Measurements from ENCODE around the gene MPP2. TPM values are rescaled to one million over a fixed set of nuclear protein-coding genes. Genes with fewer than 3 reads are reported as not detected.

Gene MPP2
- total RNA-seq, 2 donors from 2014 or later = 10.7 to 15.0 TPM

DNA sequence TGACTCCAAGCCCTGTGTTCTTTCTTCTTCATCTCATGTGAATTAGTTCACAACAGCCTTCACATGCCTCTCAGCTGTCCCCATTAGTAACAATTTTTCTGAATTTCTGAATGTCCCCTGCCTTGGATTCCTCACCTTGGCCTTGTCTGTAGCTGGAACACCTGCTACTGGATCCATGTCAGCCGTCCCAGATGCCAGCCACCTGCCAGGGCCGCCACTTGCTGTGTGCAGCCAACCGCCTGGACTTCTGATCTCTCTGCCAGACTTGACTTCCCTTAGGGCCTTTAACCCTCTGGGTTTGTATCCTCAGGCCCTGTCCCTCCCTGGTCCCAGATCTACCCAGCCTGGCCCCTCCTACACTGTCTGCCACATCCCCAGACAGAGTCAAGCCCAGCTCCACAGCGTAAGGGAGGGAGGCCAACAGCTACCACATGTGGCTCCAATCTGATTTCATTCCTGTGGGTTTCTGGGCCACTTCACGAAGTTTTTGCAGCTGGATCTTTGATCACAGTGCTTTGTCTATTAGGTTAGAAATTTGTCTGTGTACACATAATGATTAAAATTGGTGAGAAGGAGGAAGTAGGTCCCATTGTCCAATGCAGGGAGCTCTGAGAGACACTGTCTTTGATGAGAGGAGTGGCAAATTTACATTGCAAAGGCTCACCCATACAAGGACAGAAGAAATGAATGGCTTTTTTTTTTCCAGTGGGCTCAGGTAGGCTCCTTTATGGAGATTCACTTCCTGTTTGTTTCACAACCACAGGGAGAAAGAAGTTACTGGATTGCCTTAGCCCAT is 15.3 kb downstream of the MPP2 start:
- Histone ChIP-seq H3K4me3 (no peak overlapping the region), H3K27me3 (replicated peaks; ENCODE audit: insufficient read depth) (no peaks in the 10 kb centered on the region), H3K4me1 (ENCODE audit: control insufficient read depth in 1 of 2, low read depth in 2 of 2) (no peaks in the 10 kb centered on the region), H3K27ac (no peak overlapping the region), H3K36me3 (peaks cover 3% of the 10 kb centered on the region), H3K9me3 (no peaks in the 10 kb centered on the region)
- TF ChIP-seq CTCF (IDR thresholded peaks at IDR 0.05) = no peak
- DNase-seq (ENCODE audit: low spot score) (no peak), ATAC-seq (ENCODE audit: insufficient number of reproducible peaks, low FRiP score, low read depth) (no peak)

DNA sequence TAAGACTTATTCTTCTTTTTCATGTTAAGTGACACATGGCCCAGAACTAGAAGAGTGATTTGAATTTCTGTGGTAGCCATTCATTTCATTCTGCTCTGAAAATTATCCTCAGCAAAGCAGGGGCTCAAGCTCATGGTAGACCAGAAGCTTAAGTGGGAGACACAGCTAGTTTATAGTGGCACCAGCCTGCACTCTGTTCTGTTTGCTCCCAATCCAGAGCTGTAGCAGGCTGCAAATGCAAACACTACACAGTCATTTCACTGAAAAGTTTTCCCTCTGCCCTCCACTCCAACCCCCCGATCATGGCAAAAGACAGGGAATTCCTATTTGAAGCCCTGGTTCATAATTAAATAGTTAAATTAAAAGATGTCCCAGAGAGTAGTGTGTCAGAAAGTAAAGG is 17.1 kb downstream of the MPP2 start:
- no peaks in the 10 kb centered on the region for H3K9me3 ChIP-seq
- H3K27ac ChIP-seq = no peak overlapping the region
- H3K36me3 ChIP-seq = peaks cover 3% of the 10 kb centered on the region
- DNase-seq (ENCODE audit: low spot score) (no peak), ATAC-seq (ENCODE audit: insufficient number of reproducible peaks, low FRiP score, low read depth) (no peak)
- H3K4me3 ChIP-seq = no peak overlapping the region
- no peaks in the 10 kb centered on the region for H3K4me1 ChIP-seq (ENCODE audit: control insufficient read depth in 1 of 2, low read depth in 2 of 2)
- no peaks in the 10 kb centered on the region for H3K27me3 ChIP-seq (replicated peaks; ENCODE audit: insufficient read depth)
- no peak for TF ChIP-seq CTCF (IDR thresholded peaks at IDR 0.05)

DNA sequence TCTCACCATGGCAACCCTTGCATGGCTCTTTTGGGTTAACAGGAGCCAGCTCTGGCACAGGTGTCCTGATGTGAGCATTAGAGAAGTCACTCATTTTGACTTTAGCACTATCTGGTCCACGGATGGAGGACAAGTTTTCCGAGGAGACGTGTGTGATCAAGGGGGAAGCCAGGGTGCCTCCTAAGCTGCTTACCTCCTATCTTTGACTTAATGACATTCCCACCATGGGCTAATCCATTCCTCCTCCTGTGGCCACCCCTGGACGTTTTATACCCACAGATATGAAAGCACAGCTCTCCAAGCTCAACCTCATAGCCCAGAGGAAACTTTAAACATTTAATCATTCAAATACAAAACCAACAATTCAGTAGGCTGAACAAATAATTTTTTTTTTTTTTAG is 18.8 kb downstream of the MPP2 start:
- Histone ChIP-seq H3K36me3 (no peaks in the 10 kb centered on the region), H3K27me3 (replicated peaks; ENCODE audit: insufficient read depth) (no peaks in the 10 kb centered on the region), H3K27ac (no peak overlapping the region), H3K4me1 (ENCODE audit: control insufficient read depth in 1 of 2, low read depth in 2 of 2) (no peaks in the 10 kb centered on the region), H3K4me3 (no peak overlapping the region), H3K9me3 (no peaks in the 10 kb centered on the region)
- DNase-seq (ENCODE audit: low spot score) (no peak), ATAC-seq (ENCODE audit: insufficient number of reproducible peaks, low FRiP score, low read depth) (no peak)
- no peak for TF ChIP-seq CTCF (IDR thresholded peaks at IDR 0.05)

GRCh38 chr17:43882761-43883415 is 24.4 kb downstream of the MPP2 start:
- H3K36me3 ChIP-seq = peaks cover 30% of the 10 kb centered on the region
- DNase-seq (ENCODE audit: low spot score) = no peak
- no peak overlapping the region for H3K27ac ChIP-seq
- ATAC-seq (ENCODE audit: insufficient number of reproducible peaks, low FRiP score, low read depth) = no peak
- TF ChIP-seq CTCF (IDR thresholded peaks at IDR 0.05) = no peak
- H3K4me3 ChIP-seq = no peak overlapping the region
- H3K4me1 ChIP-seq (ENCODE audit: control insufficient read depth in 1 of 2, low read depth in 2 of 2) = no peaks in the 10 kb centered on the region
- no peaks in the 10 kb centered on the region for H3K9me3 ChIP-seq
- H3K27me3 ChIP-seq (replicated peaks; ENCODE audit: insufficient read depth) = no peaks in the 10 kb centered on the region

- Histone ChIP-seq H3K27me3 (replicated peaks; ENCODE audit: insufficient read depth) (no peaks in the 10 kb centered on the region), H3K27ac (no peak overlapping the region), H3K36me3 (peaks cover 33% of the 10 kb centered on the region), H3K9me3 (no peaks in the 10 kb centered on the region), H3K4me3 (no peak overlapping the region), H3K4me1 (ENCODE audit: control insufficient read depth in 1 of 2, low read depth in 2 of 2) (no peaks in the 10 kb centered on the region)
- DNase-seq (ENCODE audit: low spot score) (no peak), ATAC-seq (ENCODE audit: insufficient number of reproducible peaks, low FRiP score, low read depth) (no peak)
- TF ChIP-seq CTCF (IDR thresholded peaks at IDR 0.05) = no peak
Measured at GRCh38 chr17:43881758-43882505, 25.4 kb downstream of the MPP2 start.
